ENCODE data around the gene KIF21B. TPM values are rescaled to one million over a fixed set of nuclear protein-coding genes. Genes with fewer than 3 reads are reported as not detected.

KIF21B gene
- total and polyA plus RNA-seq, 4 donors, result 1.3 to 7.4 (median 4.8) TPM

DNA sequence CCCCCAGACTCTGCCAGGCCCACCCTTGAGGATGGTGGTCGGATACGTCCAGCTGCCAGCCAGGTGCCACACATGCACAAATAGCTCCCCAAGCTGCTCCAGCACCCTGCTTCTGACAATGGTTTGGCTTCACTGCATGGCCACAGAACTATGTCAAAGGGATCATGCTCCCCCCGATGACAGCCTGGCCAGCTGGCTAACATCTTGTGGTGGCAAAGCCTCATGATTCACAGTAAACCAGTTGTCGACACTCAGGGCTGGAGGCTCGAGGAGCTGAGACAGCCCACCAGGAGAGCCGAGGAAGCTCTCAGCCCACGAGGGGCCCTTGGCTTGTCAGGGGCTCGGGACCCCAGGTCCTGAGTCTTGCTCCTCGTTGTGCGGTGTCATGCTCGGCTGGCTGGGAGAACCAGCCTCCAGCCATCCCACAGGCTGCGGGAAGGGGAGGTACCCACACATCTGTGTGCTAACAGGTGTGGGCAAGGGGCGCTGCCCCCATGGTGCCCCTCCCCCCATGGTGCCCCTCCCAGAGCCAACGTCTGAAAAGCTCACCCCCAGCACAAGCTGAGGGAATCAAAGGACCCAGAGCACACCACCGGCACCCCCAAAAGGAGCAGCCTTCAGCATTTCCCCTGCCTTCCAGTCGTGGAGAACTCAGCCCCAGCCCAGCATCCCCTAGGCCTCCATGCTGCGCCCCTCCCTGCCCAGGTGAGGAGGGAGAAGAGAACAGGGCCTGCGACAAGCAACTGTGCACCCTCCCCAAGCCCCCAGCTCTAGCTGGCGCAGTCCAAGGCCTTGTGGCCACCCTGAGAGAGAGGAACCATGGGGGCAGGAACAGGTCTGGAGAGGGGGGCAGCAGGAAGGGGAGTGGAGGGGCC is 41.2 kb downstream of the KIF21B start:
- WGBS, 2 donors, result 84 to 87% methylated on average over 18 to 19 of the region's 19 CpGs
- Histone ChIP-seq H3K4me1 (ENCODE audit: control insufficient read depth in 5 of 5, insufficient read depth in 5 of 5, low read length in 5 of 5) (peaks cover 0 to 8% (median 0%) of the 10 kb centered on the region in 5 donors), H3K4me3 (no peak overlapping the region), H3K36me3 (ENCODE audit: control insufficient read depth in 4 of 4, insufficient read depth in 4 of 4, low read length in 4 of 4) (peaks cover 0 to 39% (median 19%) of the 10 kb centered on the region in 4 donors), H3K27ac (ENCODE audit: low read depth in 1 of 2, low read length in 1 of 2) (no peak overlapping the region), H3K9me3 (ENCODE audit: control insufficient read depth in 4 of 4, insufficient read depth in 3 of 4, low read length in 3 of 4) (peaks cover 0 to 3% (median 1%) of the 10 kb centered on the region in 4 donors), H3K9ac (ENCODE audit: insufficient read depth in 1 of 2, low read length in 2 of 2) (no peak overlapping the region), H3K27me3 (ENCODE audit: control insufficient read depth in 3 of 3, insufficient read depth in 3 of 3, low read length in 2 of 3) (no peaks in the 10 kb centered on the region)
- DNase-seq, result peak in 2 of 3 donors; percentile 13 to 78
- no peak for ATAC-seq (ENCODE audit: insufficient read depth, low FRiP score)
- TF ChIP-seq, protein P1, sequence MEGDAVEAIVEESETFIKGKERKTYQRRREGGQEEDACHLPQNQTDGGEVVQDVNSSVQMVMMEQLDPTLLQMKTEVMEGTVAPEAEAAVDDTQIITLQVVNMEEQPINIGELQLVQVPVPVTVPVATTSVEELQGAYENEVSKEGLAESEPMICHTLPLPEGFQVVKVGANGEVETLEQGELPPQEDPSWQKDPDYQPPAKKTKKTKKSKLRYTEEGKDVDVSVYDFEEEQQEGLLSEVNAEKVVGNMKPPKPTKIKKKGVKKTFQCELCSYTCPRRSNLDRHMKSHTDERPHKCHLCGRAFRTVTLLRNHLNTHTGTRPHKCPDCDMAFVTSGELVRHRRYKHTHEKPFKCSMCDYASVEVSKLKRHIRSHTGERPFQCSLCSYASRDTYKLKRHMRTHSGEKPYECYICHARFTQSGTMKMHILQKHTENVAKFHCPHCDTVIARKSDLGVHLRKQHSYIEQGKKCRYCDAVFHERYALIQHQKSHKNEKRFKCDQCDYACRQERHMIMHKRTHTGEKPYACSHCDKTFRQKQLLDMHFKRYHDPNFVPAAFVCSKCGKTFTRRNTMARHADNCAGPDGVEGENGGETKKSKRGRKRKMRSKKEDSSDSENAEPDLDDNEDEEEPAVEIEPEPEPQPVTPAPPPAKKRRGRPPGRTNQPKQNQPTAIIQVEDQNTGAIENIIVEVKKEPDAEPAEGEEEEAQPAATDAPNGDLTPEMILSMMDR (IDR thresholded peaks at IDR 0.05; ENCODE audit: control extremely low read depth, extremely low read depth), result no peak

DNA sequence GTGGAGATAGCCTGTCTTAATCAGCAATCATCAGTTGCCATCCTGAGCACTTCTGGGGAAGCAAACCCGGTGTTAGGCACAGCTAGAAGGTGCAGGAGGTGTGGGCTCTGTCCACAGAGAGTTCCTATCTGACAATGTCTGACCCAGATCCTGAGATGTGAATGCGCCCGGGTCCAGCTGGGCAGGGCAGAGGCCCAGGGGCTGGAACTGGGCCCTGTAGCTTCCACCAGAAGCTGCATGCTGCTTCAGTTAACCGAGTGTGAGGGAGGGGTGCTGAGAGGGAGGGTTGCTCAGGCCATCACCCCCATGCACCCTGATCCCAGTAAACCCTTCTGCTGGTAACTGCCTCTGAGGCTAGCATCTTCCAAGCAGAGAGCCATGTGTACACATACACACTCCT is 42.2 kb downstream of the KIF21B start:
- DNase-seq, result no peak
- Histone ChIP-seq H3K27me3 (ENCODE audit: control insufficient read depth in 3 of 3, insufficient read depth in 3 of 3, low read length in 2 of 3) (no peaks in the 10 kb centered on the region), H3K36me3 (ENCODE audit: control insufficient read depth in 4 of 4, insufficient read depth in 4 of 4, low read length in 4 of 4) (peaks cover 0 to 44% (median 17%) of the 10 kb centered on the region in 4 donors), H3K9ac (ENCODE audit: insufficient read depth in 1 of 2, low read length in 2 of 2) (no peak overlapping the region), H3K27ac (ENCODE audit: low read depth in 1 of 2, low read length in 1 of 2) (no peak overlapping the region), H3K4me3 (no peak overlapping the region), H3K4me1 (ENCODE audit: control insufficient read depth in 5 of 5, insufficient read depth in 5 of 5, low read length in 5 of 5) (peaks cover 0 to 8% (median 0%) of the 10 kb centered on the region in 5 donors), H3K9me3 (ENCODE audit: control insufficient read depth in 4 of 4, insufficient read depth in 3 of 4, low read length in 3 of 4) (peaks cover 0 to 3% (median 1%) of the 10 kb centered on the region in 4 donors)
- 90 to 93% methylated on average over 4 of the region's 4 CpGs for WGBS, 2 donors
- TF ChIP-seq, protein P1 (IDR thresholded peaks at IDR 0.05; ENCODE audit: control extremely low read depth, extremely low read depth), result no peak
- no peak for ATAC-seq (ENCODE audit: insufficient read depth, low FRiP score)

DNA sequence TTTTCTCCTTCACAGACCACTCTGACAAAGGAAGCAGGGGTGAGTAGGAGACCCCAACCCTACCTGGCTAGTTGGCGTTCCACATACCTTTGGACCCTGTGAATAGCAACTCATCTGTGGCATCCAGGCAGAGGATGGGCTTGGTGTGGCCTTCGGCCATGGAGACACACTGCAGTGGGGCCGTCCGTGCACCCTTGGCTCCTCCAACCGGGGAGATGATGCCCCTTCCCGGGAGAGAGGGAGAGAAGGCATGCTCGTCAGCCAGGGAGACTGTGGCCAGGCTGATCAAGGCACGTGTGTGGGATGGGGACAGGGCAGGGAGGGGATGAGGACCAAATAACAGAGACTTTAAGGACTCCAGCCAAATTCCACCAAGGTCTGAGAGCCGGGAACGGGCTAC is 42.6 kb downstream of the KIF21B start:
- TF ChIP-seq, protein P1 (IDR thresholded peaks at IDR 0.05; ENCODE audit: control extremely low read depth, extremely low read depth), result no peak
- no peak overlapping the region for H3K4me3 ChIP-seq
- H3K9ac ChIP-seq (ENCODE audit: insufficient read depth in 1 of 2, low read length in 2 of 2), result no peak overlapping the region
- ATAC-seq (ENCODE audit: insufficient read depth, low FRiP score) (no peak), DNase-seq (no peak)
- peaks cover 0 to 44% (median 17%) of the 10 kb centered on the region in 4 donors for H3K36me3 ChIP-seq (ENCODE audit: control insufficient read depth in 4 of 4, insufficient read depth in 4 of 4, low read length in 4 of 4)
- H3K27me3 ChIP-seq (ENCODE audit: control insufficient read depth in 3 of 3, insufficient read depth in 3 of 3, low read length in 2 of 3), result no peaks in the 10 kb centered on the region
- H3K9me3 ChIP-seq (ENCODE audit: control insufficient read depth in 4 of 4, insufficient read depth in 3 of 4, low read length in 3 of 4), result peaks cover 0 to 3% (median 1%) of the 10 kb centered on the region in 4 donors
- WGBS, 2 donors, result 94 to 95% methylated on average over 10 of the region's 10 CpGs
- H3K27ac ChIP-seq (ENCODE audit: low read depth in 1 of 2, low read length in 1 of 2), result no peak overlapping the region
- peaks cover 0 to 8% (median 0%) of the 10 kb centered on the region in 5 donors for H3K4me1 ChIP-seq (ENCODE audit: control insufficient read depth in 5 of 5, insufficient read depth in 5 of 5, low read length in 5 of 5)
